HepG2 (cell line): ENCODE data around the gene PCNX4. TPM values are rescaled to one million over a fixed set of nuclear protein-coding genes. Genes with fewer than 3 reads are reported as not detected.

ENCODE experiments used
- ATAC-seq: fragments of 200-7000 bp; cut with Tn5 transposase; 3 replicates; pipeline ENCODE4 v1.9.1; 2020; ENCODE audit warnings: mild to moderate bottlenecking, moderate library complexity
- BruUV-seq: library from RNA; stranded (reverse); fragments of 400-500 nt; replicated peaks from 2 replicates; lab custom pipeline; 2021; lab: Mats Ljungman, UMichigan
- CTCF ChIA-PET: fragments of 300-600 bp; formaldehyde crosslinking; extraction: SDS; loops from one replicate; lab custom pipeline; 2021; ENCODE audit warnings: low total read pairs, inconsistent platforms, low intra/inter-chr PET ratio; lab: Yijun Ruan, JAX
- POLR2A ChIA-PET: fragments of 350-600 bp; sonication (Branson Sonifier 250); formaldehyde crosslinking; loops from one replicate; lab custom pipeline; 2020; ENCODE audit warnings: antibody characterized with exemption, inconsistent platforms; lab: Yijun Ruan, JAX
- DNase-seq: peaks from one replicate; pipeline ENCODE4 v3.0.0-alpha.2; 2015; ENCODE audit warnings: low spot score
- FAIRE-seq: peaks from 3 replicates; lab custom pipeline; 2011; peaks lifted over from hg19 to GRCh38; lab: Jason Lieb, UNC
- H2AFZ ChIP-seq: one replicate; pipeline ENCODE4 v1.6.1; 2011; ENCODE audit warnings: low read length, inconsistent platforms
- H3K27ac ChIP-seq: fragments of 300-600 bp; 3 replicates; pipeline ENCODE4 v1.8.0; 2011; ENCODE audit warnings: mixed run types, mild to moderate bottlenecking, mixed read lengths, low read length, inconsistent platforms; ENCODE audit not compliant: insufficient read depth; ENCODE audit errors: extremely low read length
- H3K27me3 ChIP-seq, 2 experiments: fragments of 200-600 bp in 1 of 2; 2 replicates in 1 of 2; 3 replicates in 1 of 2; pipeline versions ENCODE4 v1.6.0 to v1.8.0; 2011; ENCODE audit warnings: low read length in 2 of 2, mild to moderate bottlenecking in 2 of 2, moderate library complexity in 2 of 2, inconsistent platforms in 1 of 2; ENCODE audit not compliant: insufficient read depth in 2 of 2, control insufficient read depth in 1 of 2
- H3K36me3 ChIP-seq, 2 experiments: fragments of 200-600 bp in 1 of 2; replicated peaks in 1 of 2; 2 replicates in 1 of 2; 3 replicates in 1 of 2; pipeline versions ENCODE4 v1.5.1 to v1.8.0; 2011; ENCODE audit warnings: low read length in 2 of 2, inconsistent platforms in 1 of 2; ENCODE audit not compliant: insufficient read depth in 2 of 2, control insufficient read depth in 1 of 2
- H3K4me1 ChIP-seq: 2 replicates; pipeline ENCODE4 v1.5.1; 2012; ENCODE audit warnings: low read length, inconsistent platforms; ENCODE audit not compliant: insufficient read depth
- H3K4me2 ChIP-seq: 2 replicates; pipeline ENCODE4 v1.6.0; 2011; ENCODE audit warnings: low read depth, low read length, inconsistent platforms
- H3K4me3 ChIP-seq, 3 experiments: fragments of 200-600 bp in 1 of 3; sonication (generic), shearing (Covaris generic) in 1 of 3; replicated peaks in 1 of 3; 2 replicates each; pipeline ENCODE4 v1.5.1; 2011 to 2016; ENCODE audit warnings: low read length in 3 of 3, inconsistent platforms in 2 of 3, low read depth in 2 of 3, mild to moderate bottlenecking in 2 of 3, control low read depth in 1 of 3, mixed read lengths in 1 of 3; ENCODE audit not compliant: insufficient read depth in 1 of 3
- H3K79me2 ChIP-seq: one replicate; pipeline ENCODE4 v1.6.1; 2011; ENCODE audit warnings: low read length, inconsistent platforms; ENCODE audit not compliant: insufficient read depth
- H3K9ac ChIP-seq: 2 replicates; pipeline ENCODE4 v1.6.0; 2011; ENCODE audit warnings: mild to moderate bottlenecking, low read depth, low read length, inconsistent platforms; ENCODE audit not compliant: insufficient read depth
- H3K9me3 ChIP-seq: 2 replicates; pipeline ENCODE4 v1.5.1; 2012; ENCODE audit warnings: mild to moderate bottlenecking, low read length
- H4K20me1 ChIP-seq: 2 replicates; pipeline ENCODE4 v1.6.0; 2011; ENCODE audit warnings: inconsistent platforms, mild to moderate bottlenecking, low read length, moderate library complexity; ENCODE audit not compliant: insufficient read depth
- PHF20 ChIP-seq: sonication (generic); formaldehyde crosslinking; IDR thresholded peaks from 2 replicates; pipeline ENCODE4 v1.5.0; 2020; ENCODE audit warnings: mild to moderate bottlenecking, missing genetic modification reagents
- RBM39 ChIP-seq: fragments of 200-400 bp; formaldehyde crosslinking; IDR thresholded peaks from one replicate; pipeline ENCODE4 v1.6.1; 2018; ENCODE audit warnings: antibody characterized with exemption, mild to moderate bottlenecking, low read depth, low read length; ENCODE audit not compliant: poor library complexity, severe bottlenecking
- SYNCRIP ChIP-seq: fragments of 200-400 bp; formaldehyde crosslinking; IDR thresholded peaks from 2 replicates; pipeline ENCODE4 v1.6.1; 2018; ENCODE audit warnings: mild to moderate bottlenecking, low read depth, low read length; ENCODE audit not compliant: insufficient read depth
- ZMYM3 ChIP-seq: sonication (generic); formaldehyde crosslinking; IDR thresholded peaks from 2 replicates; pipeline ENCODE4 v1.5.1; 2020; ENCODE audit warnings: mild to moderate bottlenecking, missing genetic modification reagents
- ZNF34 ChIP-seq: sonication (generic); formaldehyde crosslinking; IDR thresholded peaks from 2 replicates; pipeline ENCODE4 v1.4.0; 2020; ENCODE audit warnings: mild to moderate bottlenecking, missing genetic modification reagents, borderline replicate concordance
- WGBS: methylation state at CpG from one replicate; pipeline ENCODE4 v1.1.6; 2017; ENCODE audit warnings: low lambda C conversion rate; 5-methylcytosine and 5-hydroxymethylcytosine counted together
- in situ Hi-C: cut with HindIII; loops from 2 replicates; pipeline ENCODE4 v1.10.0; 2017; ENCODE audit warnings: low pct_unique_long_range_greater_than_20kb; ENCODE audit not compliant: extremely low pct_ligation_motif_present
- intact Hi-C: fragments of 100-400 bp; cut with micrococcal nuclease; formaldehyde crosslinking; loops from one replicate; pipeline ENCODE4 v1.10.0; 2022; ENCODE audit not compliant: unreplicated experiment
- polyA plus RNA-seq, 8 experiments: library from polyadenylated mRNA; depleted of rRNA in 3 of 8; stranded (reverse) in 7 of 8; unstranded in 1 of 8; fragments of >200 nt; fragmentation: Illumina TruSeq in 4 of 8; extraction: Trizol in 4 of 8; gene quantifications; 2 replicates each; pipeline versions ENCODE4 v1.2.1 to v1.2.3, GENCODE V29; 2011 to 2016; ENCODE audit warnings: low read depth in 4 of 8, missing spikeins in 1 of 8, mixed read lengths in 1 of 8; ENCODE audit not compliant: insufficient read depth in 1 of 8
- total RNA-seq, 5 experiments: library from RNA; depleted of rRNA; stranded (reverse); fragments of >200 nt; fragmentation: Illumina TruSeq; extraction: Trizol; gene quantifications; 2 replicates each; pipeline ENCODE4 v1.2.3, GENCODE V29; 2016; ENCODE audit warnings: low read depth in 1 of 5
- TF ChIP-seq, protein P1 (sequence below): sonication (generic); formaldehyde crosslinking; IDR thresholded peaks from 2 replicates; pipeline ENCODE4 v1.4.0; 2020; ENCODE audit warnings: missing genetic modification reagents, low read depth, mild to moderate bottlenecking, borderline replicate concordance
- TF ChIP-seq, protein P2 (sequence below): sonication (generic); formaldehyde crosslinking; IDR thresholded peaks from 2 replicates; pipeline ENCODE4 v1.8.0; 2022; ENCODE audit warnings: mild to moderate bottlenecking, missing genetic modification reagents

The PCNX4 gene
- total and polyA plus RNA-seq, 2 of the 13 experiments (the other 11 are each of a cell fraction or from before 2014, with no cell fraction given): 28.6 to 43.0 TPM

DNA sequence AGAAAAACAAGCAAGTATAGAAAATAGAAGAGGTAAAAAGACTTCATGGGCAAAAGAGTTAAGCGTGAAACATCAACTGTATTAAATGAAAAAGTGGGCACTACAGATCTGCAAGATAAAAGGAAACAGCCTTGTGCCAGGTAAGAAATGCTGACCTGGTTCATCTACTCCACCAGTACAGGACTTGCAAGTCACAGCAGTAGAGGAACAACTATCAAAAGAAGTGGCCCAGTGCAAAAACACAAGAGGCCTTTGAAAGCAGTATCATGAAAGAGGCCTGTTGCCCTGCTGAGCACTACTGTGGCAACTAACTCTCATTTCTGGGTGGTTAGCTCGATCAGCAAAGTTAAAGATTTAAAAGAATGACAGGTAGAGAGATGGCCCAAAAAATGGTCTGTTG lies 62.9 kb downstream of the PCNX4 start:
- H3K9ac ChIP-seq: no peak overlapping the region
- no peak for FAIRE-seq
- TF ChIP-seq, protein P1, sequence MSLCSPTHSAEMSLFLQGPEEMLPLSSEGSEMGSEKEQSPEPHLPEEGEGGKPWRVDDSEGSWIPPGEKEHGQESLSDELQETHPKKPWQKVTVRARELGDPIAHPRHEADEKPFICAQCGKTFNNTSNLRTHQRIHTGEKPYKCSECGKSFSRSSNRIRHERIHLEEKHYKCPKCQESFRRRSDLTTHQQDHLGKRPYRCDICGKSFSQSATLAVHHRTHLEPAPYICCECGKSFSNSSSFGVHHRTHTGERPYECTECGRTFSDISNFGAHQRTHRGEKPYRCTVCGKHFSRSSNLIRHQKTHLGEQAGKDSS (CRISPR knock-in tag): no peak
- TF ChIP-seq RBM39 (no peak), ZMYM3 (CRISPR knock-in tag) (no peak), PHF20 (no peak), ZNF34 (CRISPR knock-in tag) (no peak), SYNCRIP (no peak)
- TF ChIP-seq, protein P2, sequence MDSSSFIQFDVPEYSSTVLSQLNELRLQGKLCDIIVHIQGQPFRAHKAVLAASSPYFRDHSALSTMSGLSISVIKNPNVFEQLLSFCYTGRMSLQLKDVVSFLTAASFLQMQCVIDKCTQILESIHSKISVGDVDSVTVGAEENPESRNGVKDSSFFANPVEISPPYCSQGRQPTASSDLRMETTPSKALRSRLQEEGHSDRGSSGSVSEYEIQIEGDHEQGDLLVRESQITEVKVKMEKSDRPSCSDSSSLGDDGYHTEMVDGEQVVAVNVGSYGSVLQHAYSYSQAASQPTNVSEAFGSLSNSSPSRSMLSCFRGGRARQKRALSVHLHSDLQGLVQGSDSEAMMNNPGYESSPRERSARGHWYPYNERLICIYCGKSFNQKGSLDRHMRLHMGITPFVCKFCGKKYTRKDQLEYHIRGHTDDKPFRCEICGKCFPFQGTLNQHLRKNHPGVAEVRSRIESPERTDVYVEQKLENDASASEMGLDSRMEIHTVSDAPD: no peak
- ATAC-seq: no peak
- H3K27me3 ChIP-seq: no peaks in the 10 kb centered on the region
- WGBS: 98% methylated on average over 2 of the region's 2 CpGs
- BruUV-seq: no TSS peak
- H3K4me3 ChIP-seq: no peak overlapping the region
- intact Hi-C loops (no loop called here), in situ Hi-C loops (no loop called here)
- ChIA-PET CTCF (no interaction called here), POLR2A (no interaction called here)
- no peaks in the 10 kb centered on the region for H3K4me1 ChIP-seq
- H3K4me2 ChIP-seq: no peak overlapping the region
- H3K79me2 ChIP-seq: no peaks in the 10 kb centered on the region
- H2AFZ ChIP-seq: no peak overlapping the region
- no peaks in the 10 kb centered on the region for H3K9me3 ChIP-seq
- DNase-seq: no peak
- no peak overlapping the region for H3K27ac ChIP-seq
- peaks cover 0 to 14% of the 10 kb centered on the region in 2 experiments; a peak in 2 of 5 replicates for H3K36me3 ChIP-seq
- no peaks in the 10 kb centered on the region for H4K20me1 ChIP-seq
